Activated effector memory CD4-positive, alpha-beta T cell treated with anti-CD3 and anti-CD28 coated beads, Interleukin-2, amount 50 U/mL, for 16 hours (primary cell): ENCODE results near the gene PRCD.
A peak's percentile ranks its signal among the peaks of the same experiment; 100 is the strongest.

Experiments
- DNase-seq: peaks from one replicate; pipeline ENCODE4 v3.0.0-alpha.2; 2020

Gene PRCD

DNA sequence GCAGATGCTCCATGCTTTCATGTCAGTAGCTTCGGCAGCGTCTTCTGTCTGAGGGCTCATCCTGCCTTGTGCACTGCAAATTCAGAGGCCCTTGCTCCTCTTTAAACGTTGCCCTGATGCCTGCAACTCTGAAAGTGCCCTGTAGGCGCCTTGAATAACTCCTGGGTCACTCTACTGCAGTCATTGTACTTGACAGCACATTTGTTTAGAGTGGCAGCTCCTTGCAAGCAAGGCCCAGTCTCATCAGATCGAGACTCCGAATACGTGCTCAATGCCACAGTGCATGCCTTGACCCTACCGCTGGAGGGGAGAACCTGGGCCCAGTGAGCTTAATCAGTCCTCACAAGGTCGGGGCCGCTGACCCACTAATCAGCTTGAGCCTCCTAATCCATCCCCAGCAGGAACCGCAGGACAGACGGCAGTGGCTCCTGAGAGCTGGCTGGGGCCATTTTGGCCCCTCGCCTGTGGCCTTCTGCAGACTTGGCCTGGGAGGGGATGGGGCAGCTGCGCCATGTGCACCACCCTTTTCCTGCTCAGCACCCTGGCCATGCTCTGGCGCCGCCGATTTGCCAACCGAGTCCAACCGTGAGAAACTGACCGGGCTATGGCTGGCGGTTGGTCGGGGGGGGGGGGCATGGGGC, at the start of gene PRCD:
PRCD (plus strand) TSS at position 414 of the 641 bp plus-strand sequence; CDS start at position 512, 98 bp downstream.
- DNase-seq = no peak

DNA sequence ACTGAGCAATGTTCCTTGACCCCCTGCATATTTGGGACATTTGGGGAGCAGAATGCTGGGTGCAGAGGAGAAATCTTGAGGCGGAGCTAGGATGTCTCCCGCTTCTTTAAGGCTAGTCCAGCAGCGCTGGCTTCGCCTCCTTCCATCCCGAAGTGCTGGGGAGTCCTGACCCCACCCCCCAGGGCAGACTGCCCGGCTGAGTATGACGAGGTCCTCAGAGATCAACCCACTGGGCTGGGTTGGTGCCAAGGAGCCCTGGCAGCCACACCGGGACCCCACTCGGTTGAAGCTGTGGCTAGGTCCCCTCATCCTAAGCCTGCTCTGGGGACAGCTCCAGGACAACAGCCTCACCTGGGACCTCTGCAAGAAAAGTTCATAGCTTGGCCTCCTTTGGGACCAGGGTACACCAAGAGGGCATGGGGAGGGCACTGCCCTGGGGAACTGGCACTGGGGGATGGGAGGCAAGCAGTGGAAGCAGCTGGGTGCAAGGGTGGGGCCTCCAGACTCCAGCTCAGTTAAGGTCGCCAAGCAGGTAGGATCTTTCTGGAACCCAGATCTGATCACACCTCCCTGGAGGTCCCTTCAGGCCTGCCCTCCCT, 49.6 kb upstream of the PRCD start:
- DNase-seq = no peak

DNA sequence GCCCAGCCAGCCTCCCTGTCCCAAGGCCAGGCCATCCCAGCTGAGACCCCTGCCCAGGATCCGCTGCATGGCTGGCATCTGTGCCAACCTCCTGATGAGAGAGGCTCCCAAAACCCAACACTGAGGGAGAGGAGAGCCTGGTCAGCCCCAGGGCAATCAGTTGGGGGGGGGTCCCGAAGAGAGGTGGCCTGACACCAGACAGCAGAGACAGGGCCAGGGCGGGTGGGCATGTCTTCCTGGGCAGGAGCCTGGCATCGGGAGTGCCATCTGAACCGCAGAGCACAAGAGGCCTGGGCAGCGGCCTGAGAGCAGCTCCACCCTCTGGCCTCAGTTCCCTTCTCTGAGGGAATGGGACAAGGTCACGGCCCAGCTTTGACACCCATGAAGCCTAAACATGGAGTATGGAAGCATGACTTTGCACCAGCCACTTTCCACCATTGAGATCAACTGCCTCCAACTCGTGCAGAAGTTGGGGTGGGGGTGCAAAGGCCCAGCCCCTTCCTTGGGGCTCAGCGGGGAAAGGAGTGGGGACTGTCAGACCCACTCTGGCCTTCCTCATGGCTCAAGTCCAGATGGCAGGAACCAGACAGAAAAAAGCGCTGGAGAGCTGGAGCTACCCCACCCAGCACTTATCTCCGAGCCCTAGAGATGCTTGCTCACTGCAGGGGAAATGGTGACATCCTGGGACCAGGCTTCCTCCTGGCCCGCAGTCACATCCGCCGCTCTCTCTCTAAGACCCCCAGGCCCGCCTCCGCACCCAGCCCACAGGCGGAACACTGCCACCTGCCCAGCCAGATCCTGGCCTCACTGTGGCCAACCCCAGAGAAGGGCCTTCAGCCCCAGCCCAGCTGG, 48.3 kb upstream of the PRCD start:
- no peak for DNase-seq

- no peak for DNase-seq
These were observed 47.5 kb upstream of the PRCD start for GRCh38 chr17:76492123-76492988.

- DNase-seq = peak; percentile 70
These were observed 46.8 kb upstream of the PRCD start for GRCh38 chr17:76492989-76493501.

DNA sequence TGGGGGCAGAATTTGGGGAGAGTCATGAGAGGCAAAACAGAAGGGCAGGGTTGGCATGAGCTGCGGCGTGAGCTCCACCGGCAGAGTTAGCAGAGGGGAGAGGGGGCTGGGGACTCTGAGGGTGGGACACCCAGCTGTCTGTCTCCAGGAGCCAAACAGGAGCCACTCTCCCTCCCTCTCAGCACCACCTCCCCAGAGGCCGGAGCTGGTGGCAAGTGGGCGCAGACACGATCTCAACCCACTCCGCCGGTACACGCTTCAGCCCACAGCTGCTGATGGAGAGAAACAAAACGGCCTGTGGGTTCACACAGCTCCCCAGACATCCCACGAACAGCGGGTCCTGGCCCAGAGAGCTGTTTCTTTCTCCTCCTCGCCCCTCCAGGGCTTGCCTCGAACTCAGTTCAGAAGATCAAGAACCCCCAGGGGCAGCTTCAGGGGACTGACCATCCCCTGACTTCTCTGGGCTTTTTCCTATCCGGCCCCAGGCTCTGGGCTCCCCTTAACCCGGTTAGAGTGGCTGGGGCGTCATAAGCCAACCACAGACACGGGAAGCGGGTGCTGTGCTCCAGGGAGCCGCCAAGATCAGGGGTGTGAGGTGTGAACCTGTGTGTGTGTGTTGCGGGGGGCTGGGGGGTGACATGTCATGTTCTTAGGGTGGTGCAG, 46.2 kb upstream of the PRCD start:
- DNase-seq = no peak

- no peak for DNase-seq
These were observed 44.0 kb upstream of the PRCD start for GRCh38 chr17:76495663-76496400.

DNA sequence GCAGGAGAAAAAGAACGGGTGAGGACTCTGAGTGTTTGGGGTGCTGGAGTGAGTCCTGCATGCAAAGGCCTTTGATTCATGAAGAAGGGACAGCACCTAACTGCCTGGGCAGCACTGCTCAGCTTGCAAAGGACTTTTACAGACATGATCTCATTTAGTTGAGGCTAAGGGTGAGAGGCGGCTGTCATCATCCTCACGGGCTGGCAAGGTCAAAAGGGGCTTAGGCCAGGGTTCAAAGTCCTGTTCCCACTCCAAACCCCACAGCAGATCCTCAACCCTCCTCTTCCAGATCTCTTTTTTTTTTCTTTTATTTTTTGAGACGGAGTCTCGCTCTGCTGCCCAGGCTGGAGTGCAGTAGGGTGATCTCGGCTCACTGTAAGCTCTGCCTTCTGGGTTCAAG, 43.4 kb upstream of the PRCD start:
- no peak for DNase-seq

GRCh38 chr17:76497699-76497978, 42.2 kb upstream of the PRCD start:
- DNase-seq = no peak

DNA sequence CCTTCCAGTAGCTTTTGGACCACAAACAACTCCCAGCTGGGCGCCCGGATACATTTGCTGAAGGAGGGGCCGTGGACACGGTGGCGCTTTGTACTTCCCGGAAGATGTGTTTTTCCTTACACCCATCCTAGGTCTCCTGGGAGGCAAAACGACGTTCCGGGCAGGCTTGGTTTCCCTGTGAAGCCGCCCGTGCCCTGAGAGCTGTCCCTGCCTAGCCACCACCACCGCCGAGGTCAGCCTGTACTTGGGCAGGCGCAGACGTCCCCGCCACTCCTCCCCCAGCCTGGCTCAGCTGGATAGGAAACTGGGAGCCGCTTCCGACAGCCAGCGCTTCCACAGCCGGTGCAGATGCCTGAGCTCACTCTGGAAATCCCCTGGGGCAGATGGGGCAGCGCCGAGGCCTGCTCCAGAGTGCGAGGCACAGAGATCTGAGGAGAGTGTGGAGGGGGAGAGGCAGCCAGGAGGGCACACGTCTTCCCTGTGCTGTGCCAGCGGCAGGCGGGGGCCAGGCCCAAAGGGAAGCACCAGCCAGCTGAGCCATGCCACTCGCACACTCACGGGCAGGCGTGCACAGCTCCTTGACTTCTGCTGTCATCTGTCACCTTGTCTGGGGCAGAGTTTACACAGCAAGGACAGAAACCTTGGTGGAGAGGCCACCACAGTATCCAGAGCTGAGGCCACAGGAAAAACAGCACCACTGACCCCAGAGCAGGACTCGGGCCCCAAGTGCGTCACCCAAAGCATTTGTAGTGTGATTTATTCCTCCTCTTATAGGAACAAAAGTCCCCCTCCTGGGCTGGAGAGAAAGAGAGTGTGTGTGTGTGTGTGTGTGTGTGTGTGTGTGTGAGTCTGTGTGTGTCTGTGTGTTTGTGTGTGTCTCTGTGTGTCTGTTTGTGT, 41.6 kb upstream of the PRCD start:
- no peak for DNase-seq

- DNase-seq = no peak
These were observed 41.0 kb upstream of the PRCD start for GRCh38 chr17:76498876-76499251.

DNA sequence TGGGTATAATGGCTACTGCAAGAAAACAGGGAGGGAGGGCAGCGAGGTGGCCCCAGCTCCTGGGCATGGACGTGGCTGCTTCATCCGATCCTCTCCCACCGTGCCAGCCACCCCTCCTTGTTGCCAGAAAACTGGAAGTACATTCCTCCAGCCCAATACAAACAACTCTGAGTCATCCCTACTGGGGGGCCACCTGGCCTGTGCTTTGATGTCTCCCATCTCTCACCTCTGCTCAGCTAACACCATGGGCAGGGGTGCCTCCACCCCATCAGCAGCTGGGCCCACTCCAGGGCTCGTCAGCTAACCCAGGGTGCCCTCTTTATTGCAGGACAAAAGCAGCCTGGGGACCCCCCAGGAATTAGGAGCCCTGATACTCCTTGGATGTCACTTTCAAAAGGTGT, 40.6 kb upstream of the PRCD start:
- no peak for DNase-seq

- DNase-seq = no peak
These were observed 39.6 kb upstream of the PRCD start for GRCh38 chr17:76500074-76500746.

DNA sequence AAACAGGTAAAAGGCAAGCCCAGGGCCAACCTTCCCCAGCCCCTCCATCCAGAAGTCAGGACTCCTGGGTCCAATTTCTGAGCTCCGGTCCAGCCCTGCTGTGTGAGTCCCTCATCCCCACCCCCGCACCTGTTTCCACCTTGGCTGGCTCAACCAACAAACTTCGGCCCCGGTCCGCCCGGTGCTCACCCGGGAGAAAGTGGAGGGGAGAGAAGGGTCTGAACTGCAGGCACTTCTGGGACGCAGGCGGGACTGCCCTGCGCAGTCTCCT, 39.2 kb upstream of the PRCD start:
- no peak for DNase-seq

- DNase-seq = peak; percentile 98
These were observed 38.6 kb upstream of the PRCD start, which contains the start of gene RHBDF2 for GRCh38 chr17:76501018-76501826. Gene RHBDF2 (minus strand): TSS chr17:76501423. CDS start chr17:76481524, 19,899 bp downstream.

DNA sequence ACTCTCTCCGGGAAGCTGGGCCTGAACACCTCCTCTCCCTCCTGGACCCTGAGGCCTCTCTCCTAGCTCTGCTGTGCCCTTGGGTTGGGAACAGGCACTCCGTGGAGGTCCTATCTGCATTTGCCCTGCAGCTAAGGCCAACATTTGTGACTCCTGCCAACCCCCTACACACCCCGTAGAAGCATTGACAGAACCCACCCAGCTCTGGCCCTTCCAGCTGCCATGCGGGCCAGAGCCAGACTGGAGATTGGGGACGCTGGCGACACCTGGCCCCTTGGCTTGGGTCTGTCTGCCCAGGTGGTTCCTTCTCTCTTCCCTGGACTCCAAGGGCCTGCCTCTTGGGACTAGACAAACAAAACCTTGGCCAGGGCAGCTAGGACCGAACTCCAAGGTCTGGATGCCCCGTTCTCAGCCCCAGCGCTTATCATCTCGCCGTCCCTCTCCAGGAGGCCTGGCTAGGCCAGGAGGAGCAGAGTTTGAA, 38.0 kb upstream of the PRCD start:
- DNase-seq = no peak

DNA sequence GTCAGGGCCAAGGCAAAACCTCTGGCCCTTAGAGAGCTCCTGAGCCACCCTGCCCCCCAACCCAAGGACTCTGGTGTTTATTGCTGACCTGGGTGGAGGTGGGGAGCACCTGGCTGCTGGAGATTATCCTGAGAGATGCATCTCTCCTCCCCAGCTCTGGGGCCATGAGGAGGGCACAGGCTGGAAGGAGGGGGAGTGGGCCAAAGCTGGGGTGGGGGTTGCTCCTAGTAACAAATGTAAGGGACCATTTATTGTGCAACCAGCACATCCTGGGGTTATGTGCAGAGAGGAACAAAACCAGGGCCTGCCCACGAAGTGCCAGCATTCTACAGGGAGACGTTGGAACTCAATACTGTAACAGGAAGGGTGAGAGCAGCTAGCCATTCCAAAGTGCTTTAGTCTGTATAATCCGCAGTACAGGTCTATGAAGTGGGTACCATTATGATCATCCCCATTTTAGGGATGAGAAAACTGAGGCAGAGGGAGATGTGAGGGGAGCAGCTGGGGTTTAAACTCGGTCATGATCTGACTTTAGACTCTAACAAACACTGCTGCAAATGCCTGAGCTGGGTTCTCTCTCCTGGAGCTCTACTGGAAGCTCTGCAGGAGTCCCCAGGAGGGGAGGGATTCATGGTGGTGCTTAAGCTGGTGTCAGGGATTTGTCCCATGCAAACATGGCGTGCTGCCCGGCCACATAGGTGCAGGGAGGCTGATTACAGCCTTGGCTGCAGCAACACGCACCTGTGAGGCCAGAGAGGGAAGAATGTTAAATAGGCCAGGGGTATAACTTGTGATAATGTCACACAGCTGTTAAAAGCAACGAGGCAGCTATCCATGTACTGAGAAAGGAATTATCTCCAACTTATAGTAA, 37.3 kb upstream of the PRCD start:
- DNase-seq = no peak

- no peak for DNase-seq
These were observed 35.7 kb upstream of the PRCD start for GRCh38 chr17:76504117-76504516.
